OCI-LY7 (cell line): ENCODE data around the gene MACROD2. TPM values are rescaled to one million over a fixed set of nuclear protein-coding genes. Genes with fewer than 3 reads are reported as not detected.

Experiments used
- BruUV-seq: library from RNA; stranded (reverse); fragments of 400-500 nt; replicated peaks from 2 replicates; lab custom pipeline; 2021; lab: Mats Ljungman, UMichigan
- CTCF ChIA-PET: fragments of 300-600 bp; sonication (Branson Sonifier 250); formaldehyde crosslinking; loops from one replicate; lab custom pipeline; 2022; ENCODE audit warnings: antibody characterized with exemption; ENCODE audit not compliant: unreplicated experiment; lab: Charles Lee
- POLR2A ChIA-PET: fragments of 300-600 bp; sonication (Branson Sonifier 250); formaldehyde crosslinking; loops from one replicate; lab custom pipeline; 2022; ENCODE audit warnings: antibody characterized with exemption; lab: Charles Lee
- DNase-seq: peaks from one replicate; pipeline ENCODE4 v3.0.0-alpha.2; 2015; ENCODE audit warnings: low spot score
- H2AFZ ChIP-seq: fragments of 200-600 bp; sonication (generic), shearing (Covaris generic); 2 replicates; pipeline ENCODE4 v1.6.1; 2014; ENCODE audit warnings: mild to moderate bottlenecking, antibody characterized with exemption, low read length, moderate library complexity
- H3K27ac ChIP-seq: fragments of 200-600 bp; sonication (generic); 2 replicates; pipeline ENCODE4 v1.5.1; 2014; ENCODE audit warnings: mixed run types, low read depth, mild to moderate bottlenecking, moderate library complexity, low read length, inconsistent platforms; ENCODE audit not compliant: poor library complexity, severe bottlenecking
- H3K36me3 ChIP-seq: fragments of 200-600 bp; sonication (generic); 2 replicates; pipeline ENCODE4 v1.6.1; 2014; ENCODE audit warnings: mild to moderate bottlenecking, antibody characterized with exemption, low read length, moderate library complexity, mixed read lengths; ENCODE audit not compliant: insufficient read depth
- H3K4me1 ChIP-seq: fragments of 200-600 bp; sonication (generic); 2 replicates; pipeline ENCODE4 v1.5.1; 2014; ENCODE audit warnings: mild to moderate bottlenecking, low read length; ENCODE audit not compliant: insufficient read depth, poor library complexity, severe bottlenecking
- H3K4me2 ChIP-seq: fragments of 200-600 bp; sonication (generic); 2 replicates; pipeline ENCODE4 v1.6.1; 2014; ENCODE audit warnings: mild to moderate bottlenecking, low read length
- H3K4me3 ChIP-seq: fragments of 200-600 bp; sonication (generic); 2 replicates; pipeline ENCODE4 v1.5.1; 2014; ENCODE audit warnings: mild to moderate bottlenecking, low read depth, low read length; ENCODE audit not compliant: poor library complexity, severe bottlenecking
- H3K79me2 ChIP-seq: fragments of 200-600 bp; sonication (generic); 2 replicates; pipeline ENCODE4 v1.6.1; 2016; ENCODE audit warnings: low read depth, mild to moderate bottlenecking, low read length, moderate library complexity, mixed read lengths; ENCODE audit not compliant: insufficient read depth
- H3K9me2 ChIP-seq: fragments of 200-600 bp; sonication (generic); 2 replicates; pipeline ENCODE4 v1.6.1; 2016; ENCODE audit warnings: mild to moderate bottlenecking, low read length, mixed read lengths; ENCODE audit not compliant: insufficient read depth
- H3K9me3 ChIP-seq: fragments of 200-600 bp; sonication (generic); 2 replicates; pipeline ENCODE4 v1.6.1; 2014; ENCODE audit warnings: mild to moderate bottlenecking, mixed run types, low read length, mixed read lengths
- H4K20me1 ChIP-seq: fragments of 200-600 bp; sonication (generic); 2 replicates; pipeline ENCODE4 v1.6.1; 2014; ENCODE audit warnings: mild to moderate bottlenecking, antibody characterized with exemption, low read length, moderate library complexity, mixed read lengths; ENCODE audit not compliant: insufficient read depth
- CTCF ChIP-seq: fragments of 200-600 bp; sonication (generic); conservative IDR thresholded peaks from 2 replicates; pipeline ENCODE4 v1.5.1; 2014; ENCODE audit warnings: mild to moderate bottlenecking, antibody characterized with exemption, low read length, moderate library complexity, mixed read lengths
- EZH2phosphoT487 ChIP-seq: fragments of 200-600 bp; sonication (generic); IDR thresholded peaks from 2 replicates; pipeline ENCODE4 v1.6.1; 2018; ENCODE audit warnings: low read depth, borderline replicate concordance, mild to moderate bottlenecking, mixed run types, antibody characterized with exemption, low read length, moderate library complexity, mixed read lengths
- intact Hi-C: fragments of 100-400 bp; cut with micrococcal nuclease; formaldehyde crosslinking; loops from one replicate; pipeline ENCODE4 v1.10.0; 2022; ENCODE audit not compliant: unreplicated experiment
- total RNA-seq, 2 experiments: library from RNA; depleted of rRNA in 1 of 2; stranded (reverse); fragments of >200 nt in 1 of 2; shearing (Covaris generic) in 1 of 2; gene quantifications; 2 replicates each; pipeline ENCODE4 v1.2.3, GENCODE V29; 2014 to 2022

Gene MACROD2
- total RNA-seq, 2 experiments from 2014 or later: 0.09 to 4.5 TPM

GRCh38 chr20:14342918-14343317, 347.6 kb downstream of the MACROD2 start:
- POLR2A ChIA-PET: interaction anchor here (0.7 kb wide), 1 partner anchor 1295 kb away, joined by 4 read pairs; no protein-coding TSS in a partner anchor

GRCh38 chr20:14343491-14344065, 348.3 kb downstream of the MACROD2 start:
- TF ChIP-seq EZH2phosphoT487 (no peak), CTCF (no peak)
- Histone ChIP-seq H3K9me2 (no peaks in the 10 kb centered on the region), H2AFZ (no peak overlapping the region), H3K27ac (no peak overlapping the region), H4K20me1 (no peaks in the 10 kb centered on the region), H3K4me2 (no peak overlapping the region), H3K36me3 (no peaks in the 10 kb centered on the region), H3K4me1 (no peaks in the 10 kb centered on the region), H3K4me3 (no peak overlapping the region), H3K9me3 (no peaks in the 10 kb centered on the region), H3K79me2 (no peaks in the 10 kb centered on the region)
- BruUV-seq: no TSS peak
- DNase-seq: no peak
- intact Hi-C loops: no loop called here
- CTCF ChIA-PET: no interaction called here
- POLR2A ChIA-PET: interaction anchor here (0.7 kb wide), 1 partner anchor 1294 kb away, joined by 4 read pairs; no protein-coding TSS in a partner anchor

More at GRCh38 chr20:14342918-14343317, 347.6 kb downstream of the MACROD2 start:
- Histone ChIP-seq H3K4me3 (no peak overlapping the region), H3K36me3 (no peaks in the 10 kb centered on the region), H3K79me2 (no peaks in the 10 kb centered on the region), H3K4me1 (no peaks in the 10 kb centered on the region), H4K20me1 (no peaks in the 10 kb centered on the region), H2AFZ (no peak overlapping the region), H3K9me3 (no peaks in the 10 kb centered on the region), H3K27ac (no peak overlapping the region), H3K9me2 (no peaks in the 10 kb centered on the region), H3K4me2 (no peak overlapping the region)
- intact Hi-C loops: no loop called here
- CTCF ChIA-PET: no interaction called here
- DNase-seq: no peak
- no peak for TF ChIP-seq CTCF
- TF ChIP-seq EZH2phosphoT487: no peak
- no TSS peak for BruUV-seq

GRCh38 chr20:14344746-14345145, 349.4 kb downstream of the MACROD2 start:
- ChIA-PET CTCF (no interaction called here), POLR2A (no interaction called here)
- TF ChIP-seq EZH2phosphoT487 (no peak), CTCF (no peak)
- no peak overlapping the region for H2AFZ ChIP-seq
- no peaks in the 10 kb centered on the region for H3K4me1 ChIP-seq
- no peak overlapping the region for H3K4me2 ChIP-seq
- no peaks in the 10 kb centered on the region for H3K9me2 ChIP-seq
- no peak overlapping the region for H3K4me3 ChIP-seq
- intact Hi-C loops: no loop called here
- BruUV-seq: no TSS peak
- H3K36me3 ChIP-seq: no peaks in the 10 kb centered on the region
- DNase-seq: no peak
- no peaks in the 10 kb centered on the region for H3K79me2 ChIP-seq
- H3K9me3 ChIP-seq: no peaks in the 10 kb centered on the region
- H3K27ac ChIP-seq: no peak overlapping the region
- no peaks in the 10 kb centered on the region for H4K20me1 ChIP-seq
